Measurements from ENCODE around the gene TRMT112.

DNA sequence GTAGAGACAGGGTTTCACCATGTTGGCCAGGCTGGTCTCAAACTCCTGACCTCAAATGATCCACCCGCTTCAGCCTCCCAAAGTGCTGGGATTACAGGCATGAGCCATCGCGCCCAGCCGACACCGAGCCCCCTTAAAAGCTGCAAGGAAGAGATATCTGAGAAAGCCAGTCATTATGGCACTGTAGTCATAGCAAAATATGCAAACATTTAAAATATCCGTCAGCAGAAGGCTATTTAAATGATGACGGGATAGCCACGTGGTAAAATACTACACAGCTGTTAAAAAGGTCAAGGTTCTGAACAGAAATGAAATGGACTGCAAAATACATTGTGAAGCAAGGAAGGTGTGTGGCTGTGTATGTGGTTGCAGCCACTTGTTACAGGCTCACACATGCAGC lies 16.2 kb upstream of the TRMT112 start:
- no peak for TF ChIP-seq ELF4 (IDR thresholded peaks at IDR 0.05)
- TF ChIP-seq SUZ12 (IDR thresholded peaks at IDR 0.05): no peak
- no peak for TF ChIP-seq BHLHE40 (IDR thresholded peaks at IDR 0.05; ENCODE audit: borderline replicate concordance)
